HepG2 (cell line): ENCODE measurements around the gene AGBL3. TPM values are rescaled to one million over a fixed set of nuclear protein-coding genes. Genes with fewer than 3 reads are reported as not detected.

Experiments used
- ATAD3A ChIP-seq: sonication (generic); formaldehyde crosslinking; IDR thresholded peaks from 2 replicates; pipeline ENCODE4 v1.4.0; 2020; ENCODE audit warnings: missing genetic modification reagents
- BCLAF1 ChIP-seq: fragments of 450-650 bp; IDR thresholded peaks from 2 replicates; pipeline ENCODE4 v1.6.1; 2017; ENCODE audit warnings: mild to moderate bottlenecking
- ELF3 ChIP-seq: IDR thresholded peaks from 2 replicates; pipeline ENCODE4 v1.6.1; 2016; ENCODE audit warnings: missing genetic modification reagents, missing compliant biosample characterization
- HOXA5 ChIP-seq: sonication (generic); formaldehyde crosslinking; IDR thresholded peaks from 2 replicates; pipeline ENCODE4 v1.4.0; 2020; ENCODE audit warnings: missing genetic modification reagents
- ISL2 ChIP-seq: sonication (generic); formaldehyde crosslinking; IDR thresholded peaks from 2 replicates; pipeline ENCODE4 v1.5.0; 2020; ENCODE audit warnings: missing genetic modification reagents
- JDP2 ChIP-seq: sonication (generic); formaldehyde crosslinking; IDR thresholded peaks from 2 replicates; pipeline ENCODE4 v1.8.1; 2022; ENCODE audit warnings: missing genetic modification reagents, borderline replicate concordance
- KLF9 ChIP-seq: IDR thresholded peaks from 2 replicates; pipeline ENCODE4 v1.6.1; 2016; ENCODE audit warnings: low read depth
- MLLT10 ChIP-seq: sonication (generic); formaldehyde crosslinking; IDR thresholded peaks from 2 replicates; pipeline ENCODE4 v1.4.0; 2020; ENCODE audit warnings: missing genetic modification reagents
- PAX8 ChIP-seq: sonication (generic); formaldehyde crosslinking; IDR thresholded peaks from 2 replicates; pipeline ENCODE4 v1.8.0; 2022; ENCODE audit warnings: mild to moderate bottlenecking, missing genetic modification reagents, borderline replicate concordance
- RBM39 ChIP-seq: fragments of 200-400 bp; formaldehyde crosslinking; IDR thresholded peaks from one replicate; pipeline ENCODE4 v1.6.1; 2018; ENCODE audit warnings: antibody characterized with exemption, mild to moderate bottlenecking, low read depth, low read length; ENCODE audit not compliant: poor library complexity, severe bottlenecking
- SMAD9 ChIP-seq: sonication (generic); formaldehyde crosslinking; IDR thresholded peaks from 2 replicates; pipeline ENCODE4 v1.5.1; 2020; ENCODE audit warnings: mild to moderate bottlenecking, missing genetic modification reagents
- THYN1 ChIP-seq: sonication (generic); formaldehyde crosslinking; IDR thresholded peaks from 2 replicates; pipeline ENCODE4 v1.8.1; 2023; ENCODE audit warnings: low read depth, mild to moderate bottlenecking, moderate library complexity, missing genetic modification reagents, borderline replicate concordance
- TOE1 ChIP-seq: sonication (generic); formaldehyde crosslinking; IDR thresholded peaks from 2 replicates; pipeline ENCODE4 v1.4.0; 2020; ENCODE audit warnings: mild to moderate bottlenecking, missing genetic modification reagents
- ZBED4 ChIP-seq: sonication (generic); formaldehyde crosslinking; IDR thresholded peaks from 2 replicates; pipeline ENCODE4 v1.4.0; 2020; ENCODE audit warnings: missing genetic modification reagents, borderline replicate concordance
- ZBTB7B ChIP-seq: sonication (generic); formaldehyde crosslinking; IDR thresholded peaks from 2 replicates; pipeline ENCODE4 v1.4.0; 2020; ENCODE audit warnings: missing genetic modification reagents
- ZFP36L1 ChIP-seq: sonication (generic); formaldehyde crosslinking; IDR thresholded peaks from 2 replicates; pipeline ENCODE4 v1.8.0; 2022; ENCODE audit warnings: mild to moderate bottlenecking, missing genetic modification reagents, moderate library complexity
- ZFYVE20 ChIP-seq: sonication (generic); formaldehyde crosslinking; IDR thresholded peaks from 2 replicates; pipeline ENCODE4 v1.8.0; 2023; ENCODE audit warnings: low read depth, mild to moderate bottlenecking, moderate library complexity, missing genetic modification reagents, borderline replicate concordance
- ZMAT3 ChIP-seq: sonication (generic); formaldehyde crosslinking; conservative IDR thresholded peaks from 2 replicates; pipeline ENCODE4 v1.7.0; 2021; ENCODE audit warnings: missing genetic modification reagents
- ZNF143 ChIP-seq: sonication (generic); formaldehyde crosslinking; IDR thresholded peaks from 2 replicates; pipeline ENCODE4 v1.4.0; 2020; ENCODE audit warnings: missing genetic modification reagents
- ZNF20 ChIP-seq: sonication (generic); formaldehyde crosslinking; IDR thresholded peaks from 2 replicates; pipeline ENCODE4 v1.4.0; 2020; ENCODE audit warnings: mild to moderate bottlenecking, moderate library complexity, missing genetic modification reagents
- ZNF691 ChIP-seq: sonication (generic); formaldehyde crosslinking; IDR thresholded peaks from 2 replicates; pipeline ENCODE4 v1.4.0; 2020; ENCODE audit warnings: missing genetic modification reagents, low read depth, mild to moderate bottlenecking, borderline replicate concordance
- ZNF781 ChIP-seq: sonication (generic); formaldehyde crosslinking; IDR thresholded peaks from 2 replicates; pipeline ENCODE4 v1.5.1; 2020; ENCODE audit warnings: borderline replicate concordance, mild to moderate bottlenecking, missing genetic modification reagents; ENCODE audit errors: not compliant biosample characterization
- ZNF782 ChIP-seq: sonication (generic); formaldehyde crosslinking; IDR thresholded peaks from 2 replicates; pipeline ENCODE4 v1.4.0; 2020; ENCODE audit warnings: missing genetic modification reagents, mild to moderate bottlenecking, borderline replicate concordance
- polyA plus RNA-seq, 8 experiments: library from polyadenylated mRNA; depleted of rRNA in 3 of 8; stranded (reverse) in 7 of 8; unstranded in 1 of 8; fragments of >200 nt; fragmentation: Illumina TruSeq in 4 of 8; extraction: Trizol in 4 of 8; gene quantifications; 2 replicates each; pipeline versions ENCODE4 v1.2.1 to v1.2.3, GENCODE V29; 2011 to 2016; ENCODE audit warnings: low read depth in 4 of 8, missing spikeins in 1 of 8, mixed read lengths in 1 of 8; ENCODE audit not compliant: insufficient read depth in 1 of 8
- total RNA-seq, 5 experiments: library from RNA; depleted of rRNA; stranded (reverse); fragments of >200 nt; fragmentation: Illumina TruSeq; extraction: Trizol; gene quantifications; 2 replicates each; pipeline ENCODE4 v1.2.3, GENCODE V29; 2016; ENCODE audit warnings: low read depth in 1 of 5

The AGBL3 gene
- total and polyA plus RNA-seq, 2 of the 13 experiments (the other 11 are each of a cell fraction or from before 2014, with no cell fraction given), result 2.2 to 7.2 TPM

GRCh38 chr7:135170274-135170997, 184.1 kb downstream of the AGBL3 start, which contains the start of gene CYREN (continued):
- TF ChIP-seq ZBTB7B (0 out of 2 replicates have a peak, but pooled peaks have one; percentile 72), PAX8 (CRISPR knock-in tag) (peak; percentile 81; the same call in 1 of the 2 replicates), ZNF782 (CRISPR knock-in tag) (peak; percentile 91; the same call in 1 of the 2 replicates), BCLAF1 (no peak), ZBED4 (CRISPR knock-in tag) (no peak), SMAD9 (CRISPR knock-in tag) (no peak), ZMAT3 (CRISPR knock-in tag) (peak; percentile 88; the same call in 1 of the 2 replicates), ISL2 (CRISPR knock-in tag) (peak; percentile 79), ZNF20 (CRISPR knock-in tag) (peak; percentile 89; the same call in 1 of the 2 replicates), ZNF781 (CRISPR knock-in tag) (peak; percentile 69), ZNF691 (CRISPR knock-in tag) (peak; percentile 89; the same call in 1 of the 2 replicates), RBM39 (peak; percentile 94), KLF9 (CRISPR knock-in tag) (no peak), TOE1 (no peak), THYN1 (no peak), HOXA5 (CRISPR knock-in tag) (peak; percentile 97), ZFP36L1 (CRISPR knock-in tag) (peak; percentile 21; the same call in 1 of the 2 replicates), ZFYVE20 (no peak), ELF3 (CRISPR knock-in tag) (peak; percentile 91), ZNF143 (peak; percentile 66), JDP2 (no peak), ATAD3A (CRISPR knock-in tag) (no peak), MLLT10 (CRISPR knock-in tag) (no peak)
